ENCODE results near the gene KLHL3.

- TF ChIP-seq TCF7 (CRISPR knock-in tag; IDR thresholded peaks at IDR 0.05; ENCODE audit: low read depth) (no peak), CTCF (IDR thresholded peaks at IDR 0.05) (no peak), NFYB (CRISPR knock-in tag; conservative IDR thresholded peaks at IDR 0.05; ENCODE audit: low read depth) (no peak), IRF2 (CRISPR knock-in tag; IDR thresholded peaks at IDR 0.05; ENCODE audit: borderline replicate concordance, low read depth) (no peak), ZNF416 (CRISPR knock-in tag; IDR thresholded peaks at IDR 0.05) (no peak), CREB1 (CRISPR knock-in tag; IDR thresholded peaks at IDR 0.05) (no peak)
- TF ChIP-seq, protein P1, sequence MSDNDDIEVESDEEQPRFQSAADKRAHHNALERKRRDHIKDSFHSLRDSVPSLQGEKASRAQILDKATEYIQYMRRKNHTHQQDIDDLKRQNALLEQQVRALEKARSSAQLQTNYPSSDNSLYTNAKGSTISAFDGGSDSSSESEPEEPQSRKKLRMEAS (CRISPR knock-in tag; IDR thresholded peaks at IDR 0.05): no peak
Observed at GRCh38 chr5:137606401-137606800, 129.5 kb downstream of the KLHL3 start.
